ENCODE data around the gene EFNA4. TPM values are rescaled to one million over a fixed set of nuclear protein-coding genes. Genes with fewer than 3 reads are reported as not detected.

The EFNA4 gene
- total RNA-seq, 1 experiment from 2014 or later = 36.7 TPM

- Histone ChIP-seq H3K4me3 (ENCODE audit: low read length) (no peak overlapping the region), H3K4me2 (ENCODE audit: low read length) (no peak overlapping the region), H3K27ac (ENCODE audit: low read length) (no peak overlapping the region), H2AFZ (ENCODE audit: low read length) (no peak overlapping the region), H3K9me3 (ENCODE audit: low read length) (no peaks in the 10 kb centered on the region), H3K9ac (ENCODE audit: low read length) (no peak overlapping the region), H3K9me2 (replicated peaks; ENCODE audit: low read length) (no peaks in the 10 kb centered on the region), H3K27me3 (ENCODE audit: low read length) (no peaks in the 10 kb centered on the region), H3F3A (ENCODE audit: low read length, unreplicated experiment) (no peaks in the 10 kb centered on the region), H3K79me2 (ENCODE audit: low read length) (no peaks in the 10 kb centered on the region), H3K4me1 (ENCODE audit: insufficient read depth, low read length) (peaks cover 2% of the 10 kb centered on the region), H4K20me1 (ENCODE audit: low read length) (no peaks in the 10 kb centered on the region), H3K36me3 (ENCODE audit: low read depth, low read length) (no peaks in the 10 kb centered on the region)
- BruUV-seq (replicated peaks) = no TSS peak
- no peak for DNase-seq
- TF ChIP-seq EZH2phosphoT487 (IDR thresholded peaks at IDR 0.05; ENCODE audit: borderline replicate concordance, low read length) (no peak), EZH2 (IDR thresholded peaks at IDR 0.05; ENCODE audit: low read length, unreplicated experiment) (no peak), CTCF (conservative IDR thresholded peaks at IDR 0.05; ENCODE audit: low read depth, low read length) (no peak)
- ATAC-seq = no peak
- ChIA-PET POLR2A (ENCODE audit: unreplicated experiment) (no interaction called here), CTCF (no interaction called here)
- intact Hi-C loops (cut with micrococcal nuclease) = no loop called here
Observed at GRCh38 chr1:155032886-155033285, 30.7 kb upstream of the EFNA4 start.

GRCh38 chr1:155033524-155033923 is 30.0 kb upstream of the EFNA4 start, which contains the start of the genes DCST1 and DCST2:
DCST1 (plus strand) TSS chr1:155033824; CDS start chr1:155034037, 213 bp downstream.
DCST2 (minus strand) TSS chr1:155033781; CDS start chr1:155033701, 80 bp downstream.
- ChIA-PET POLR2A (ENCODE audit: unreplicated experiment) (no interaction called here), CTCF (no interaction called here)
- no peaks in the 10 kb centered on the region for H3K27me3 ChIP-seq (ENCODE audit: low read length)
- no peaks in the 10 kb centered on the region for H4K20me1 ChIP-seq (ENCODE audit: low read length)
- H3K36me3 ChIP-seq (ENCODE audit: low read depth, low read length) = no peaks in the 10 kb centered on the region
- intact Hi-C loops (cut with micrococcal nuclease) = no loop called here
- peaks cover 8% of the 10 kb centered on the region for H3K4me1 ChIP-seq (ENCODE audit: insufficient read depth, low read length)
- TF ChIP-seq EZH2phosphoT487 (IDR thresholded peaks at IDR 0.05; ENCODE audit: borderline replicate concordance, low read length) = no peak
- H3K27ac ChIP-seq (ENCODE audit: low read length) = no peak within 1 kb of the TSS
- H3F3A ChIP-seq (ENCODE audit: low read length, unreplicated experiment) = no peaks in the 10 kb centered on the region
- ATAC-seq (no peak), DNase-seq (no peak)
- H3K9me3 ChIP-seq (ENCODE audit: low read length) = no peaks in the 10 kb centered on the region
- no peaks in the 10 kb centered on the region for H3K79me2 ChIP-seq (ENCODE audit: low read length)
- no peaks in the 10 kb centered on the region for H3K9me2 ChIP-seq (replicated peaks; ENCODE audit: low read length)
- no peak within 1 kb of the TSS for H3K4me3 ChIP-seq (ENCODE audit: low read length)
- H3K4me2 ChIP-seq (ENCODE audit: low read length) = no peak within 1 kb of the TSS
- no TSS peak for BruUV-seq (replicated peaks)
- H2AFZ ChIP-seq (ENCODE audit: low read length) = no peak within 1 kb of the TSS
- H3K9ac ChIP-seq (ENCODE audit: low read length) = no peak within 1 kb of the TSS

GRCh38 chr1:155034318-155035208 is 29.0 kb upstream of the EFNA4 start:
- no peak overlapping the region for H3K27ac ChIP-seq (ENCODE audit: low read length)
- no peak for ATAC-seq
- H3K9ac ChIP-seq (ENCODE audit: low read length) = no peak overlapping the region
- ChIA-PET POLR2A (ENCODE audit: unreplicated experiment) (no interaction called here), CTCF (no interaction called here)
- H3K4me3 ChIP-seq (ENCODE audit: low read length) = no peak overlapping the region
- H3K79me2 ChIP-seq (ENCODE audit: low read length) = no peaks in the 10 kb centered on the region
- peaks cover 18% of the 10 kb centered on the region for H3K4me1 ChIP-seq (ENCODE audit: insufficient read depth, low read length)
- no peaks in the 10 kb centered on the region for H3F3A ChIP-seq (ENCODE audit: low read length, unreplicated experiment)
- no TSS peak for BruUV-seq (replicated peaks)
- no peaks in the 10 kb centered on the region for H3K9me3 ChIP-seq (ENCODE audit: low read length)
- H3K4me2 ChIP-seq (ENCODE audit: low read length) = no peak overlapping the region
- no peaks in the 10 kb centered on the region for H3K9me2 ChIP-seq (replicated peaks; ENCODE audit: low read length)
- TF ChIP-seq CTCF (conservative IDR thresholded peaks at IDR 0.05; ENCODE audit: low read depth, low read length) (no peak), EZH2 (IDR thresholded peaks at IDR 0.05; ENCODE audit: low read length, unreplicated experiment) (no peak), EZH2phosphoT487 (IDR thresholded peaks at IDR 0.05; ENCODE audit: borderline replicate concordance, low read length) (no peak)
- no peak for DNase-seq
- H2AFZ ChIP-seq (ENCODE audit: low read length) = no peak overlapping the region
- no peaks in the 10 kb centered on the region for H4K20me1 ChIP-seq (ENCODE audit: low read length)
- intact Hi-C loops (cut with micrococcal nuclease) = no loop called here
- H3K27me3 ChIP-seq (ENCODE audit: low read length) = no peaks in the 10 kb centered on the region
- H3K36me3 ChIP-seq (ENCODE audit: low read depth, low read length) = no peaks in the 10 kb centered on the region

Data from PC-3 (cell line).